22Rv1 (cell line): Measurements from ENCODE around the gene RAI1.

Experiments used
- H3K27ac ChIP-seq: fragments of 450-650 bp; 2 replicates; pipeline ENCODE4 v1.5.1; 2017
- CTCF ChIP-seq: fragments of 450-650 bp; IDR thresholded peaks from 2 replicates; pipeline ENCODE4 v1.5.1; 2017; ENCODE audit warnings: mild to moderate bottlenecking
- ZFX ChIP-seq: fragments of 450-650 bp; IDR thresholded peaks from 2 replicates; pipeline ENCODE4 v1.6.1; 2017; ENCODE audit warnings: antibody characterized with exemption, borderline replicate concordance

Gene RAI1

GRCh38 chr17:17765359-17766076 lies 84.3 kb downstream of the RAI1 start:
- TF ChIP-seq ZFX = no peak
- TF ChIP-seq CTCF = no peak
- no peak overlapping the region for H3K27ac ChIP-seq

- H3K27ac ChIP-seq = no peak overlapping the region
These were observed 85.0 kb downstream of the RAI1 start for GRCh38 chr17:17766077-17766743.

GRCh38 chr17:17766744-17767120 lies 85.5 kb downstream of the RAI1 start:
- TF ChIP-seq ZFX (no peak), CTCF (no peak)
- H3K27ac ChIP-seq = no peak overlapping the region

More at GRCh38 chr17:17766077-17766743, 85.0 kb downstream of the RAI1 start:
- TF ChIP-seq ZFX (no peak), CTCF (no peak)

GRCh38 chr17:17767154-17767869 lies 86.1 kb downstream of the RAI1 start:
- H3K27ac ChIP-seq = no peak overlapping the region
- TF ChIP-seq CTCF (no peak), ZFX (no peak)

GRCh38 chr17:17767887-17768418 lies 86.7 kb downstream of the RAI1 start:
- no peak for TF ChIP-seq CTCF
- no peak for TF ChIP-seq ZFX
- no peak overlapping the region for H3K27ac ChIP-seq

GRCh38 chr17:17768424-17769088 lies 87.3 kb downstream of the RAI1 start:
- no peak overlapping the region for H3K27ac ChIP-seq
- TF ChIP-seq CTCF = no peak
- no peak for TF ChIP-seq ZFX
